AG10803 (cell line): ENCODE data around the gene SEPTIN10.
A peak's percentile ranks its signal among the peaks of the same experiment; 100 is the strongest.
"Not testable (repeated sequence)": the region's sequence is repeated elsewhere in the genome, so short reads cannot be mapped to it uniquely, and the experiment has no call there.

Source experiments
- DNase-seq: peaks from one replicate; pipeline ENCODE4 v3.0.0; 2010; ENCODE audit warnings: low read depth
- H3K4me3 ChIP-seq: 2 replicates; pipeline ENCODE4 v1.5.1; 2011; ENCODE audit warnings: mild to moderate bottlenecking, low read length, control low read depth
- TF ChIP-seq, protein P1 (sequence below): conservative IDR thresholded peaks from 2 replicates; pipeline ENCODE4 v1.5.1; 2011; ENCODE audit warnings: mild to moderate bottlenecking, low read length, control low read depth, inconsistent platforms

The SEPTIN10 gene

DNA sequence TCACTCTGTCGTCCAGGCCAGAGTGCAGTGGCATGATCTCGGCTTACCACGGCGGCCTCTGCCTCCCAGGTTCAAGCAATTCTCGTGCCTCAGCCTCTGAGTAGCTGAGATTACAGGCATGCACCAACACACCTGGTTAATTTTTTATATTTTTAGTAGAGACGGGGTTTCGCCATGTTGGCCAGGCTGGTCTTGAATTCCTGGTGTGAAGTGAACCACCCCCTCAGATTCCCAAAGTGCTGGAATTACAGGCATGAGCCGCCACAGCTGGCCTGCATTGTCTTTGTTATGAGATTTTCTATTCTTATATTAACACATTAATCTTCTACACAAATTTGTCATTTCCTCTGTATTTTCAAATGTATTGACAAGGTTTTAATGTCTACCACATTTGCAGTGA is 75.2 kb downstream of the SEPTIN10 start:
- DNase-seq, result peak; percentile 22
- TF ChIP-seq, protein P1, sequence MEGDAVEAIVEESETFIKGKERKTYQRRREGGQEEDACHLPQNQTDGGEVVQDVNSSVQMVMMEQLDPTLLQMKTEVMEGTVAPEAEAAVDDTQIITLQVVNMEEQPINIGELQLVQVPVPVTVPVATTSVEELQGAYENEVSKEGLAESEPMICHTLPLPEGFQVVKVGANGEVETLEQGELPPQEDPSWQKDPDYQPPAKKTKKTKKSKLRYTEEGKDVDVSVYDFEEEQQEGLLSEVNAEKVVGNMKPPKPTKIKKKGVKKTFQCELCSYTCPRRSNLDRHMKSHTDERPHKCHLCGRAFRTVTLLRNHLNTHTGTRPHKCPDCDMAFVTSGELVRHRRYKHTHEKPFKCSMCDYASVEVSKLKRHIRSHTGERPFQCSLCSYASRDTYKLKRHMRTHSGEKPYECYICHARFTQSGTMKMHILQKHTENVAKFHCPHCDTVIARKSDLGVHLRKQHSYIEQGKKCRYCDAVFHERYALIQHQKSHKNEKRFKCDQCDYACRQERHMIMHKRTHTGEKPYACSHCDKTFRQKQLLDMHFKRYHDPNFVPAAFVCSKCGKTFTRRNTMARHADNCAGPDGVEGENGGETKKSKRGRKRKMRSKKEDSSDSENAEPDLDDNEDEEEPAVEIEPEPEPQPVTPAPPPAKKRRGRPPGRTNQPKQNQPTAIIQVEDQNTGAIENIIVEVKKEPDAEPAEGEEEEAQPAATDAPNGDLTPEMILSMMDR, result no peak
- H3K4me3 ChIP-seq, result no peak overlapping the region

- DNase-seq, result peak; percentile 46
- H3K4me3 ChIP-seq, result no peak overlapping the region
- TF ChIP-seq, protein P1, result no peak
These were observed 76.1 kb downstream of the SEPTIN10 start for GRCh38 chr2:109537565-109538222.

DNA sequence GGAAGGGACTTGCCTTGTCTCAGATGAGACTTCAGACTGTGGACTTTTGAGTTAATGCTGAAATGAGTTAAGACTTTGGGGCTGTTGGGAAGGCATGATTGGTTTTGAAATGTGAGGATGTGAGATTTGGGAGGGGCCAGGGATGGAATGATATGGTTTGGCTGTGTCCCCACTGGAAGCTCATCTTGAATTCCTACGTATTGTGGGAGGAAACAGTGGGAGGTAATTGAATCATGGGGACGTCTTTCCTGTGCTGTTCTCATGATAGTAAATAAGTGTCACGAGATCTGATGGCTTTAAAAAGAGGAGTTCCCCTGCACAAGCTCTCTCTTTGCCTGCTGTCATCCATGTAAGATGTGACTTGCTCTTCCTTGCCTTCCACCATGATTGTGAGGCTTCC is 77.2 kb downstream of the SEPTIN10 start:
- H3K4me3 ChIP-seq, result not testable (repeated sequence)
- DNase-seq, result peak; percentile 72

DNA sequence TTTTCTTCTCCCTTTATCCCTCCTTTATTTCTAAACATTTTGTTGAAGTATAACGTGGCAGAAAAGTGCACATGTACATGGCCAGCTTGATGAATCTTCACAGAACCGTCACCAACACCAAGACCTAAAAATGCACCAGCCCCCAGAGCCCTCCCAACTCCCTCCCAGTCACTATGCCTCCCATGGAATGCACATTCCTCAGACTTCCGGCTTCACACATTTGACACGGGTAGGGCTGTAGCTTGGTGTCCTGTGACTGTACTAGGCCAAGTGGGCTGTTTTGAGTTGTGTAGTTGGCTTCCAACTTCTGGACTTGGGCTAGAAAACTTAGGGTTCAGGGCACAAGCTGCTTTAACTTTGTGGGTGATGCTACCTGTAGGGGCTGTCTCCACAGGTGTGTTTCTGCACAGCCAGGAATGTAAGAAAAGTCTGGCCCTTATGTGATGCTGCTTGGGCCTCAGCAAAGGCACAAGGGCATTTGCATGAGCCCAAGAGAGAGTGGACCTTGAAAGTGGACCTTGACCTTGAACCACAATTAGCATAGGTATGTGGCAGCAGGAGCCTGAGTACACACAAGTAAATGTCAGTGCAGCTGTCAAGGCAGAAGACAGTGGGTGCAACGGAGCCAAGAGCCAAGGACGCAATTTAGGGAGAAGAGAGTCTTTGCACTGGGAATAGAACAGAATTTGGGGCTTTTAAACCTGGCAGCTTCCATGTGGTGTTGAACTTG is 78.4 kb downstream of the SEPTIN10 start:
- TF ChIP-seq, protein P1, result no peak
- DNase-seq, result peak; percentile 33

GRCh38 chr2:109533823-109534222 is 79.9 kb downstream of the SEPTIN10 start:
- TF ChIP-seq, protein P1, result no peak
- no peak overlapping the region for H3K4me3 ChIP-seq
- DNase-seq, result no peak

More for the DNA sequence above, 78.4 kb downstream of the SEPTIN10 start:
- H3K4me3 ChIP-seq, result no peak overlapping the region

DNA sequence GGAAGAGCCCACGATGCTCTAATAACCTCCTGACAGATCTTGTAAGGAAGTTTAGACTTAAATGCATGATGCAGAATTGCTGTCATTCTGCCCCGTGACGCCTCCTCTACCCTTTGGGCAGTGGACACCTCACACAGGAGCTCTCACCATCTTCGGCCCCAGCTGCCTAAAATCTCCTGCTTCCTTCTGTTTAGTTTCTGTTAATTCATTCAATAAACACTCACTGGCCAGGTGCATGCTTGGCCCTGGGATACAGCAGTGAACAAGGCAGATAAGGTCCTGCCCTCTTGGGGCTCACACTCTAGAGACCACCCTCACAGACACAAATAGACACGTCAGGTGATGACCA is 81.1 kb downstream of the SEPTIN10 start:
- no peak for DNase-seq
- TF ChIP-seq, protein P1, result no peak
- no peak overlapping the region for H3K4me3 ChIP-seq

- TF ChIP-seq, protein P1, result no peak
- H3K4me3 ChIP-seq, result no peak overlapping the region
- no peak for DNase-seq
These were observed 81.7 kb downstream of the SEPTIN10 start for GRCh38 chr2:109531896-109532727.
